HCT116 (cell line): ENCODE results near the gene TBC1D14.

ENCODE experiments used
- ELF1 ChIP-seq: IDR thresholded peaks from 2 replicates; pipeline ENCODE4 v1.6.1; 2012; ENCODE audit warnings: low read depth, borderline replicate concordance
- FOSL1 ChIP-seq: IDR thresholded peaks from 2 replicates; pipeline ENCODE4 v1.6.1; 2012; ENCODE audit warnings: low read depth
- POLR2A ChIP-seq: IDR thresholded peaks from 2 replicates; pipeline ENCODE4 v1.7.0; 2011; ENCODE audit warnings: borderline replicate concordance; ENCODE audit not compliant: insufficient read depth, insufficient read length; ENCODE audit errors: extremely low read depth
- POLR2AphosphoS5 ChIP-seq: IDR thresholded peaks from 2 replicates; pipeline ENCODE4 v1.6.1; 2011; ENCODE audit warnings: mild to moderate bottlenecking, low read depth, low read length, moderate library complexity
- RAD21 ChIP-seq: IDR thresholded peaks from 2 replicates; pipeline ENCODE4 v1.6.1; 2012; ENCODE audit warnings: low read depth, mild to moderate bottlenecking
- REST ChIP-seq: IDR thresholded peaks from 2 replicates; pipeline ENCODE4 v1.6.1; 2012; ENCODE audit warnings: low read depth
- SP1 ChIP-seq: IDR thresholded peaks from 2 replicates; pipeline ENCODE4 v1.6.1; 2012; ENCODE audit warnings: low read depth
- SRF ChIP-seq: IDR thresholded peaks from 2 replicates; pipeline ENCODE4 v1.6.1; 2012; ENCODE audit warnings: low read depth
- YY1 ChIP-seq: IDR thresholded peaks from 2 replicates; pipeline ENCODE4 v1.6.1; 2011; ENCODE audit warnings: low read length, low read depth, moderate library complexity, mild to moderate bottlenecking; ENCODE audit not compliant: insufficient replicate concordance; ENCODE audit errors: extremely low read depth
- ZNF274 ChIP-seq: fragments of 200-500 bp; sonication (Bioruptor generic); IDR thresholded peaks from 2 replicates; pipeline ENCODE4 v1.6.1; 2014; ENCODE audit warnings: mild to moderate bottlenecking, low read depth, low read length, inconsistent platforms
- TF ChIP-seq, protein P1 (sequence below), 3 experiments: fragments of 200-600 bp in 1 of 3; sonication (generic) in 1 of 3; IDR thresholded peaks in 2 of 3; conservative IDR thresholded peaks in 1 of 3; 2 replicates each; pipeline ENCODE4 v1.5.1; 2012 to 2017; ENCODE audit warnings: low read depth in 2 of 3, low read length in 2 of 3, antibody characterized with exemption in 1 of 3, borderline replicate concordance in 1 of 3, control low read depth in 1 of 3, mild to moderate bottlenecking in 1 of 3, mixed read lengths in 1 of 3, mixed run types in 1 of 3, moderate library complexity in 1 of 3; ENCODE audit not compliant: insufficient read depth in 1 of 3

DNA sequence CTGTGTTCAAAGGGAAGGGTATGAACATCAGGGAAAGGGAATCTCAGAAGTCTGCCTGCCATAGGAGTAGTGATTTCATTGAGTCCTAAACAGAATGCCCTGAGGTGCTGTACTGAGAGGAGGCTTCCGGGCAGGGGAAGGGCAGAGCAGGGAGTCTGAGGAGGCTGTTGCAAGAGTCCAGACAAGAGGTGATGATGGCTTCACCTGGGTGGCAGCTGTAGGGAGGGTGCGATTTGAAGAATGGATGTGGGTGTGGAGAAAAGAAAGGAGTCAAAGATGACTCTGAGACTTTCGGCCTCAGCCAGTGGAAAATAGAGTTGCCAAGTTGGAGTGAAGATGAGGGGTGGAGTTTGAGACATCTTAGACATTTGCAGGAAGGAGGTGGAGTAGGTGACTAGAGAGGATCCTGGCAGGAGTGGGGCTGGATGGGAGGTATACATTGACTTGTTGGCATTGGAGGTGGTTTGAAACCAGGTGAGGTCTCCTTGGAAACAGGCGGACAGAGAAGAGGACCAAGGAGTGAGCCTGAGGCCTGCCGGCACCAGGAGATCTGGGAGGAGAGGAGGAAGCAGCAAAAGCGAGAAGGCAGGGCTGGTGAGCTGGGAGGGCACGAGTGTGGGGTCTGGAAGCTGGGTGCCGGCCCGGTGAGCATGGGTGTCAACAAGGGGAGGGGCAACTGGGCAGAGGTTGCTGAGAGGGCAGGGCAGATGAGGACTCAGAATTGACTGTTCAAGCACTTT is 24.2 kb downstream of the TBC1D14 start:
- no peak for TF ChIP-seq YY1
- TF ChIP-seq ZNF274, result no peak
- TF ChIP-seq, protein P1, sequence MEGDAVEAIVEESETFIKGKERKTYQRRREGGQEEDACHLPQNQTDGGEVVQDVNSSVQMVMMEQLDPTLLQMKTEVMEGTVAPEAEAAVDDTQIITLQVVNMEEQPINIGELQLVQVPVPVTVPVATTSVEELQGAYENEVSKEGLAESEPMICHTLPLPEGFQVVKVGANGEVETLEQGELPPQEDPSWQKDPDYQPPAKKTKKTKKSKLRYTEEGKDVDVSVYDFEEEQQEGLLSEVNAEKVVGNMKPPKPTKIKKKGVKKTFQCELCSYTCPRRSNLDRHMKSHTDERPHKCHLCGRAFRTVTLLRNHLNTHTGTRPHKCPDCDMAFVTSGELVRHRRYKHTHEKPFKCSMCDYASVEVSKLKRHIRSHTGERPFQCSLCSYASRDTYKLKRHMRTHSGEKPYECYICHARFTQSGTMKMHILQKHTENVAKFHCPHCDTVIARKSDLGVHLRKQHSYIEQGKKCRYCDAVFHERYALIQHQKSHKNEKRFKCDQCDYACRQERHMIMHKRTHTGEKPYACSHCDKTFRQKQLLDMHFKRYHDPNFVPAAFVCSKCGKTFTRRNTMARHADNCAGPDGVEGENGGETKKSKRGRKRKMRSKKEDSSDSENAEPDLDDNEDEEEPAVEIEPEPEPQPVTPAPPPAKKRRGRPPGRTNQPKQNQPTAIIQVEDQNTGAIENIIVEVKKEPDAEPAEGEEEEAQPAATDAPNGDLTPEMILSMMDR (IDR thresholded peaks at IDR 0.05 in 2 of 3, conservative IDR thresholded peaks at IDR 0.05 in 1 of 3; ENCODE audit: borderline replicate concordance in 1 of 3, insufficient read depth in 1 of 3, low read depth in 2 of 3, low read length in 2 of 3), result no peak
- no peak for TF ChIP-seq POLR2AphosphoS5
- no peak for TF ChIP-seq POLR2A
- TF ChIP-seq FOSL1, result no peak
- TF ChIP-seq RAD21, result no peak
- TF ChIP-seq SRF, result no peak
- no peak for TF ChIP-seq REST
- no peak for TF ChIP-seq ELF1
- no peak for TF ChIP-seq SP1
